Activated CD4-positive, alpha-beta memory T cell treated with anti-CD3 and anti-CD28 coated beads, Interleukin-2, amount 10 ng/mL, durations not matched to agents 7 days and 5 days (primary cell): ENCODE measurements around the gene BCORL1. TPM values are rescaled to one million over a fixed set of nuclear protein-coding genes. Genes with fewer than 3 reads are reported as not detected.

Experiments
- CTCF ChIA-PET: fragments of 350-600 bp; sonication (Branson Sonifier 250); formaldehyde crosslinking; loops from one replicate; lab custom pipeline; 2021; ENCODE audit warnings: antibody characterized with exemption, inconsistent platforms; lab: Charles Lee
- POLR2A ChIA-PET: fragments of 350-600 bp; sonication (Branson Sonifier 250); formaldehyde crosslinking; loops from one replicate; lab custom pipeline; 2021; ENCODE audit warnings: antibody characterized with exemption; lab: Charles Lee
- DNase-seq: peaks from one replicate; pipeline ENCODE4 v3.0.0-alpha.2; 2020
- H3K27ac Mint-ChIP-seq: one replicate; pipeline ENCODE4 v1.8.0; 2021; ENCODE audit warnings: mild to moderate bottlenecking, mixed read lengths
- H3K27me3 Mint-ChIP-seq: one replicate; pipeline ENCODE4 v1.8.0; 2021; ENCODE audit warnings: mixed read lengths
- H3K36me3 Mint-ChIP-seq: one replicate; pipeline ENCODE4 v1.8.0; 2021; ENCODE audit warnings: low read depth, mixed read lengths
- H3K4me1 Mint-ChIP-seq: one replicate; pipeline ENCODE4 v1.8.0; 2021; ENCODE audit warnings: mixed read lengths
- H3K4me3 Mint-ChIP-seq: one replicate; pipeline ENCODE4 v1.8.0; 2021; ENCODE audit warnings: mild to moderate bottlenecking, mixed read lengths
- H3K9me3 Mint-ChIP-seq: one replicate; pipeline ENCODE4 v1.8.0; 2021; ENCODE audit warnings: mixed read lengths
- total RNA-seq, 2 experiments: library from RNA; stranded (reverse); gene quantifications; one replicate each; pipeline ENCODE4 v1.2.3, GENCODE V29; 2021

BCORL1 gene
- total RNA-seq, 2 experiments from 2014 or later, result 6.9 to 7.2 TPM

DNA sequence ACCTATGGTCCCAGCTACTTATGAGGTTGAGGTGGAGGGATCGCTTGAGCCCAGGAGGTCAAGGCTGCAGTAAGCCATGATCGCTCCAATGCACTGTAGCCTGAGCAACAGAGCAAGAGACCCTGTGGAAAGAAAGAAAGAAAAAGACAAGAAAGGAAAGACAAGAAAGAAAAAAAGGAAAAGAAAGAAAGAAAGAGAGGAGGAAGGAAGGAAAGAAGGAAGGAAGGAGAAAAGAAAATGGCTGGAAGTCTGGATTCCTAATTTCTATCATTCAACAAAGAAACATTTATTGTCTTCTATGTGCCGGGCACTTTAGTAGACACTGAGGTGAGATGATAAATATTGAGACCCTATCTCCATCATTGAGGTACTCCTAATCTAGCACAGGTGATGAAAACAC is 26.8 kb upstream of the BCORL1 start:
- H3K27ac Mint-ChIP-seq, result no peak overlapping the region
- no peak for DNase-seq
- CTCF ChIA-PET, result interaction anchor here (0.5 kb wide), 1 partner anchor 9 kb away, joined by 3 read pairs; no protein-coding TSS in a partner anchor
- peaks cover 4% of the 10 kb centered on the region for H3K36me3 Mint-ChIP-seq
- POLR2A ChIA-PET, result no interaction called here
- H3K4me1 Mint-ChIP-seq, result peaks cover 34% of the 10 kb centered on the region
- H3K9me3 Mint-ChIP-seq, result no peaks in the 10 kb centered on the region
- no peak overlapping the region for H3K4me3 Mint-ChIP-seq
- H3K27me3 Mint-ChIP-seq, result peaks cover 3% of the 10 kb centered on the region

DNA sequence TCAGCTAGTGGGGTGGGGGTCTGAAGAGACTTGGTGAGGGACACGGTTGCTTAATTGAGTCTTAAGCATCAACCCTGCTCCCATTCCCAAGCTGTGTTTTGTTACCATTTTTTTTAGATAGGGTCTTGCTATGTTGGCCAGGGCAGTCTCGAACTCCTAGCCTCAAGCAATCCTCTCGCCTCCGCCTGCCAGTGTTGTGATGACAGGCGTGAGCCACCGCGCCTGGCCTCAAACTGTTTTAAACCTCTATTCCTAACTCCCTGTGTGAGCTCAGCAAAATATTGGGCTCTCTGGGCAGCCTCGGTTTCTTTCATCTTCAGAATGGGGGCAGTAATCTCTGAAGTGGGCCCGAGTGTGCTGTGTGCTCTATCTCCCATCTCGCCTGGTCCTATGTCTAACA is 26.3 kb upstream of the BCORL1 start:
- no peak overlapping the region for H3K27ac Mint-ChIP-seq
- POLR2A ChIA-PET, result no interaction called here
- H3K36me3 Mint-ChIP-seq, result peaks cover 4% of the 10 kb centered on the region
- peaks cover 38% of the 10 kb centered on the region for H3K4me1 Mint-ChIP-seq
- CTCF ChIA-PET, result interaction anchor here (0.5 kb wide), 1 partner anchor 9 kb away, joined by 3 read pairs; no protein-coding TSS in a partner anchor
- peak overlapping the region; percentile 37 for H3K4me3 Mint-ChIP-seq
- no peak for DNase-seq
- no peaks in the 10 kb centered on the region for H3K9me3 Mint-ChIP-seq
- H3K27me3 Mint-ChIP-seq, result peaks cover 3% of the 10 kb centered on the region

DNA sequence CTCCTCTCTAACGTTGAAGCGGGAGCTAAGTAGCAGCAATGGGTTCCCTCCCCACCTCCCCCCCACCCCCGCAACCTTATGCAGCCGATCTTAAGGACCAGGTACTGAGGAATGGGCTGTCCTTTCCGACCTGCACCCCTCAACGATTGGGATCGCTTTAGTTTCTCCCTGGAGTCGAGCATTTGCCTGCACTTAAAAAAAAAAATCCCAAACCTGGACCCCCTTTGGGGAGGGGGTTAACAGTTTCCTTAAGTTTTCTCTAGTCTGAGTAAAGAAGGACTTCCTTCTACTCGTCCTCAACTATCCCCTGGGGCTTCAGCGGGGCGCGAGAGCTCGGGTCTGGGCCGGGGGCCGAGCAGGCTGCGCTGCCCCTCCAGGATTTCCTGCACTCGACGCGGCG is 25.7 kb upstream of the BCORL1 start:
- no peak for DNase-seq
- ChIA-PET POLR2A (no interaction called here), CTCF (no interaction called here)
- H3K27ac Mint-ChIP-seq, result no peak overlapping the region
- no peaks in the 10 kb centered on the region for H3K9me3 Mint-ChIP-seq
- peaks cover 45% of the 10 kb centered on the region for H3K4me1 Mint-ChIP-seq
- H3K27me3 Mint-ChIP-seq, result peaks cover 3% of the 10 kb centered on the region
- H3K36me3 Mint-ChIP-seq, result peaks cover 4% of the 10 kb centered on the region
- peak overlapping the region; percentile 37 for H3K4me3 Mint-ChIP-seq

DNA sequence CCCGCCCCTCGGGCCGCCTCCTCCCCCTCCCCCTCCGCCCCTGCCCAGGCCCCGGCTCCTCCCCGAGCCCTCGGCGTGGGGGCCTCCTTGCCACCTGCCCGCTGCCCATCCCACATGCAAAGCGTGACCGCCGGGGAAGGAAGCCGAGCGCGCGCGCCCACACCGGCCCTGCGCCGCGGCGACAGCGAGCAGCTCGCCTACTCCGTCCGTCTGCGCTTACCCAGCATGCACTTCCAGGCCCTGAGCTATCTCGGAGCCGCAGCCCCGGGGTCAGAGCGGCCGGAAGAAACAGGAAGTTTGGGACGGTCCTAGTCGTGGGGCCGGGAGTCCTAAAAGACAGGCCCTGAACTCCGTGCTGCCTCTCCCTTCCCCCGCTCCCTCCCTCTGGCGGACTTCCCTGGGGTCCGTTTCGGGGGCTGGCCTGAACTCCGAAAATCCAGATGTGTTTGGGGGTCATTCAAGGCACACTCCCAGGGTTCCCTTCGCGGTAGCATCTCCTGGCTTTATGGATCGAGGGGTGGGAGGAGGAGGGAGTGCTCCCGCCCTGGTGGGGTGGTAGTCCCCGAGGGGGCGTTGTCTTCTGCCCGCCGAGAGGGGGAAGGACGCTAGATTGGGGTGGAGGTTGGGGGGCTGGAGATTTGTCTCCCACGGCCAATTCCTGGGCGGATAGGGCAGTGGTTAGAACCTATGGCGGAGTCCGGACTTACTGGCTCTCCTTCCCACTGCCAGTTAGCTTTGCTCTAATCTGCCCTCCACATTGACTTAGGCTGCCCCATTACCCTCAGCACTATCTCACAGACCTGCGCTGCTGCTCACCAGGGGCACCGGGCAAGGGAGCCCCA is 25.0 kb upstream of the BCORL1 start:
- Mint-ChIP-seq H3K27me3 (peaks cover 3% of the 10 kb centered on the region), H3K9me3 (no peaks in the 10 kb centered on the region), H3K27ac (peak overlapping the region; percentile 6), H3K4me3 (peak overlapping the region; percentile 60), H3K36me3 (peaks cover 4% of the 10 kb centered on the region), H3K4me1 (peaks cover 47% of the 10 kb centered on the region)
- CTCF ChIA-PET, result no interaction called here
- POLR2A ChIA-PET, result no interaction called here
- peak; percentile 62 for DNase-seq

DNA sequence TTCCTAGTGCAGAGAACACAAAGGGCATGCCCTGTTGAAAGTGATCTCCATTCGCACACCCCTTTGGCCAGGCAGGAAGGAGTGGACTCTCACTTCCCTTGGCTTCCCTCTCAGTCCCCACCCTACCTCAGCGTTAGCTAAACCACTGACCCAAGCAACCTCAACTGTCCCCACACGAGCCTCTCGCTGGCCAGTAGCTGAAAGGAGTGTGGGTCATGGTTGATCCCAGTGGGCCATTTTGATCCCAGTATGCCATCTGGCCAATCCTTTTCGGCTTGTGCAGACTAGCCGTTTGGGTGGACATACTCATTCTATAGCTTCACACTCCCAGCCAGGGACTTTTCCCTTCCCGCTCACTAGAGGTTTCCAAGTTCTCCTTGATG is 24.4 kb upstream of the BCORL1 start:
- Mint-ChIP-seq H3K27ac (no peak overlapping the region), H3K4me3 (peak overlapping the region; percentile 60), H3K36me3 (no peaks in the 10 kb centered on the region), H3K27me3 (peaks cover 1% of the 10 kb centered on the region), H3K4me1 (peaks cover 43% of the 10 kb centered on the region), H3K9me3 (no peaks in the 10 kb centered on the region)
- POLR2A ChIA-PET, result no interaction called here
- no peak for DNase-seq
- CTCF ChIA-PET, result no interaction called here

DNA sequence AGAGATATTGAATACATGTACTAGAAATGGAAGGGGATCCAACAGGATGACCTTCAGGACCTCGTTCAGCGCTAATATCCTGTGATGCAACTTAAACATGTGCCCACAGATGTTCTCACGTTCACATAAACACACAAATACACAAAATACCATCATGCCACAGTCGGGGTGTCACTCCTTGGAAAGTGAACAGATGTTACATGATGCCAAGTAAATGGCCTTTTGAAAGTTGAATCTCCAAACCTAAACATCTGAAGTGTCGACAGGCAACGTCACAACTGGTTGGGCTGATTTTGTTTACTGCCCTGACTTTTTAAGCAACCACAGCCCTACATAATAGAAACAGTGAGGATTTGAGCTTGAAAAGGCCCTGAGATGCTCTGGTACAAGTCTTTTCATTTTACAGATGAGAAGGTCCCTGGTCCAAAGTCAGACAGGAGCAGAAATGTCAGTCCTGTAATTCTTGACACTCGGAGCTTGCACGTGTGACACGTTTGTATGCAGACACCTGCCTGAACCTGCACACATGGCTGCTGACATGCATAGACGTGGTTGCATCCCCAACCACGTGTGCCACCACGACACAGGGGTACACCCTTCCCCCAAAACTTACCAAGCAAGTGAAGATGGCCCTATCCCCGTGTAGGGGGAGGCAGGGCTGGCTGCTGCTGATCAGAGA is 23.5 kb upstream of the BCORL1 start:
- Mint-ChIP-seq H3K27ac (no peak overlapping the region), H3K4me1 (peaks cover 40% of the 10 kb centered on the region), H3K27me3 (peaks cover 1% of the 10 kb centered on the region), H3K9me3 (no peaks in the 10 kb centered on the region), H3K4me3 (no peak overlapping the region), H3K36me3 (no peaks in the 10 kb centered on the region)
- CTCF ChIA-PET, result no interaction called here
- DNase-seq, result no peak
- POLR2A ChIA-PET, result interaction anchor here (1.8 kb wide), 1 partner anchor 23 kb away, joined by 5 read pairs; the partner anchor contains the start of gene BCORL1

DNA sequence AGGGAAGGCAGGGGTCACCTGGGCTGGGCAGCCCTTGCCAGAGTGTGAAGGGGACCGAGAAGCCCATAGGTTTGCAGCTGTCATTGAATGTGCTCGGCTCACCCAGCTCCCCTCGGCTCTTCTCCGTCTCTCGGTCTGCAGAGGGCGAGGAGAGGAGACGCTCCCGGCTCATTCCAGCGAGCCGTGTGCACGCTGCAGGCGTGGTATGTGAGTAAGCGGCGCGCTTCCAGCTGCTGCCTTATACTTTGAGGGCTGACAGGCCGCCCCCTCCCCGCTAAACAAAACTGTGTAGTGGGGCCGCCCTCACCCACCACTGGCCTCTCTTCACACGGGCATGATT is 23.0 kb upstream of the BCORL1 start:
- H3K27ac Mint-ChIP-seq, result no peak overlapping the region
- H3K9me3 Mint-ChIP-seq, result no peaks in the 10 kb centered on the region
- ChIA-PET CTCF (no interaction called here), POLR2A (interaction anchor here (1.1 to 1.8 kb wide), 2 partner anchors 19 to 23 kb away, joined by 3 to 5 read pairs; partner anchors contain the start of gene BCORL1)
- H3K27me3 Mint-ChIP-seq, result peaks cover 1% of the 10 kb centered on the region
- peaks cover 38% of the 10 kb centered on the region for H3K4me1 Mint-ChIP-seq
- DNase-seq, result no peak
- H3K36me3 Mint-ChIP-seq, result no peaks in the 10 kb centered on the region
- no peak overlapping the region for H3K4me3 Mint-ChIP-seq

DNA sequence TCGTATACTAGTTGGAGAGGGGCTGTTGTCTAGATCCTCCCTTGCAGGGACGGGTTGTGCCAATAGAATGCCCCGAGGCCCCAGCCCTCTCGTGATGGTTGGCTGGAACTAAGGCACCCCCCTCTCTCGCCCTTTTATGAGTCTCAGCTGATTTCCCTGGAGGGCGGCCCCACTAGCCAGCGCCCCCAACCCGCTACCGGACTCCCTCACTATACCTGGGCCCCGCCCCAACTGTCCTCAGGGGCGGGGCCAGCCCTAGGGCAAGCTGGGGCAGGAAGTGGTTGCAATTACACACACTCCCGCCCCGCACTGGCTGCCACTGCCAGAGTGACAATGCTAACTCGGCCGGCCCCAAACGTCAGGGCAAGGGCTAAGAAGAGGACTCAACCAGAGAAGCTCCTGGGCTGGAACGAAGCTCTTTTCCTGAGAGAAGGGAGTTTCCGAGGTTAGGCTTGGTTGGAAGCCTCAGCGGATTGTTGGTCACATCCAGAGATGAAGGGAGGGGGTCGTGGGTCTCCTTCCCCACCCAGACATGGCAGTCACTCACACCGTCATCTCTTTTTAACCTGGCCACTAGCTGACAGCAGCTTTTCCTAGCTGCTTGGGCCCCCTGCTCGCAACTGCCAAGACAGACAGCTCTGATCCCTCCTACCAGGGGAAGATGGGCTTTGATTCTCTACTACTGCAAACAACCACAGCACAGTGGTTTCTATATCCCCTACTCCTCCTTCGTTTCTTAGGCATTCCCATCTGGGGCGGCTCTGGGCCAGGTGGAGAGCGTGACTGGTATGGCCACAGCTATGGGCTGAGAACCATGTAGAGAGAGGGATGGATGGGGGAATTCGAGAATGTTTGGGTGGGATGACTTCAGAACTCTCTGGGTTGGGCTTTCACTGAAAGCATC is 21.0 kb upstream of the BCORL1 start:
- H3K4me1 Mint-ChIP-seq, result peaks cover 36% of the 10 kb centered on the region
- H3K27ac Mint-ChIP-seq, result peak overlapping the region; percentile 84
- H3K9me3 Mint-ChIP-seq, result no peaks in the 10 kb centered on the region
- POLR2A ChIA-PET, result interaction anchor here (1.0 to 2.7 kb wide), 11 partner anchors 9 to 99 kb away, joined by 3 to 21 read pairs (median 4); partner anchors contain the start of gene UTP14A
- CTCF ChIA-PET, result interaction anchor here (0.8 to 3.1 kb wide), 7 partner anchors 30 to 357 kb away, joined by 3 to 9 read pairs (median 3); no protein-coding TSS in a partner anchor
- no peaks in the 10 kb centered on the region for H3K36me3 Mint-ChIP-seq
- H3K27me3 Mint-ChIP-seq, result no peaks in the 10 kb centered on the region
- peak; percentile 81 for DNase-seq
- peak overlapping the region; percentile 66 for H3K4me3 Mint-ChIP-seq

DNA sequence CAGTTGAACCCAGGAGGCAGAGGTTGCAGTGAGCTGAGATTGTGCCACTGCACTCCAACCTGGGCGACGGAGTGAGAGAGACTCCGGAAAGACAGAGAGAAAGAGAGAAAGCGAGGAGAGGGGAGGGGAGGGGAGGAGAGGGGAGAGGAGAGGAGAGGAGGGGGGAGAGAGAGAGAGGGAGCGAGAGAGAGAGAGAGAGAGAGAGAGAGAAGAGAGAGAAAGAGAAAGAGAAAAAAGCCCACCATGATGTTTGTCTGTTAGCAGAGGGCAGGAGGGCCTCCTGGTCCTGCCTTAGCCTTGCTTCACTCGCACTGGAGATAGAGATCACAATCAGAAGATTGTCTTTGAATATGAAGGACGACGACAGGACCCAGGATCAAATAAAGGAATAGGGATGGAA is 18.7 kb upstream of the BCORL1 start:
- no peak overlapping the region for H3K4me3 Mint-ChIP-seq
- DNase-seq, result no peak
- H3K27me3 Mint-ChIP-seq, result no peaks in the 10 kb centered on the region
- POLR2A ChIA-PET, result interaction anchor here (0.6 to 0.9 kb wide), 2 partner anchors 13 to 225 kb away, joined by 3 to 4 read pairs; no protein-coding TSS in a partner anchor
- H3K36me3 Mint-ChIP-seq, result no peaks in the 10 kb centered on the region
- peaks cover 17% of the 10 kb centered on the region for H3K4me1 Mint-ChIP-seq
- no peak overlapping the region for H3K27ac Mint-ChIP-seq
- CTCF ChIA-PET, result no interaction called here
- no peaks in the 10 kb centered on the region for H3K9me3 Mint-ChIP-seq

DNA sequence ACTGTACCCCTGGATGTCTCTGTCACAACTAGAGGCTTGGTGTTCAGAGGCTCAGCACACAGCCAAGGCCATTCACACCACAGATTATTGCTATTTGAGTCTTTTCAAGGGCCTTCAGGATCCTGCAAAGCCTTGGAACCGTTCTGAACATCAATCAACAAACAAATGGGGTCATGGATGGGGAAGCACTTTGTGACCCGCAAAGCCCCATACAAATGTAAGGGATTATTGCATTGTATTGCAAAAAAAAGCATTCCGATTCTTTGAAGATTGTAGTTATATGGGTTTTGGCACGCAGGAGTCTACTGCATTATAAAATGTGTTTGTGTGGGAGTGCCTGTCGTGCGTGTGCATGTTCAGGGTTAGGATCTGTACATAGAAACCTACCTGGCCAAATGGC is 17.3 kb upstream of the BCORL1 start:
- Mint-ChIP-seq H3K4me3 (no peak overlapping the region), H3K9me3 (no peaks in the 10 kb centered on the region), H3K27me3 (no peaks in the 10 kb centered on the region), H3K4me1 (peaks cover 14% of the 10 kb centered on the region), H3K27ac (no peak overlapping the region), H3K36me3 (no peaks in the 10 kb centered on the region)
- no peak for DNase-seq
- ChIA-PET CTCF (no interaction called here), POLR2A (no interaction called here)

DNA sequence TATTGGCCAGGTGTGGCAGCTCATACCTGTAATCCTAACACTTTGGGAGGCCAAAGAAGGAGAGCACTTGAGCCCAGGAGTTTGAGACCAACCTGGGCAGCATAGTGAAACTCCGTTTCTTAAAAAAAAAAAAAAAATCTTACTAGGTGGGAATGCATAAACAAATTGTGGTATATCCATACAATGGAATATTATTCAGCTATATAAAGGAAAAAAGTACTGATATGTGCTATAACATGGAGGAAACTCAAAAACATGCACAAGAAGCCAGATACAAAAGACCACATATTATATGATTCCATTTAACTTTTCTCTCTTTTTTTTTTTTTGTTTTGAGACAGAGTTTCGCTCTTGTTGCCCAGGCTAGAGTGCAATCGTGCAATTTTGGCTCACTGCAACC is 13.5 kb upstream of the BCORL1 start:
- DNase-seq, result no peak
- Mint-ChIP-seq H3K4me3 (no peak overlapping the region), H3K9me3 (no peaks in the 10 kb centered on the region), H3K27me3 (peaks cover 11% of the 10 kb centered on the region), H3K36me3 (no peaks in the 10 kb centered on the region), H3K4me1 (no peaks in the 10 kb centered on the region), H3K27ac (no peak overlapping the region)
- POLR2A ChIA-PET, result no interaction called here
- CTCF ChIA-PET, result no interaction called here

DNA sequence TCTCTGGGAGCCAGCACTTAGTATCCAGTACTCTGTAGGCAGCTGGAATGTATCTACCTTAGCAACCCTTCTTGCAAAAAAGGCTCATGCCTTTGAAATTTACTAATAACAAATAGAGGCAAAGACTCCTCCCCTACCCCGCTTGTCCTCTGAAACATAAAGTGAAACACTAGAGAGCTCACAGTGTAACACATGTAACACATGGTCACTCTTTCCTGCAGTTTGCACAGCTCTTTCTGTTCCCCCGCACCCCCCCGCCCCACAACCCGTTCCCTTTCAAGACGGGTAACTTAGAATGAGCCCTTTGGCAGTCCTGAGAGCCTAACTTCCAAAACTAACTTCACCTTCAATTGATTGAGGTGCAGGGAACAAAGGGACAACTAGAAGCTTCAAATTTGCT is 6.0 kb upstream of the BCORL1 start:
- CTCF ChIA-PET, result no interaction called here
- no peak for DNase-seq
- no peak overlapping the region for H3K27ac Mint-ChIP-seq
- POLR2A ChIA-PET, result no interaction called here
- H3K9me3 Mint-ChIP-seq, result no peaks in the 10 kb centered on the region
- H3K36me3 Mint-ChIP-seq, result no peaks in the 10 kb centered on the region
- no peak overlapping the region for H3K4me3 Mint-ChIP-seq
- H3K27me3 Mint-ChIP-seq, result peaks cover 23% of the 10 kb centered on the region
- H3K4me1 Mint-ChIP-seq, result peaks cover 13% of the 10 kb centered on the region
